Chondrocyte (in vitro differentiated cells): Measurements from ENCODE around the gene SOX18. TPM values are rescaled to one million over a fixed set of nuclear protein-coding genes. Genes with fewer than 3 reads are reported as not detected.

Source experiments
- DNase-seq: peaks from one replicate; pipeline ENCODE4 v3.0.0; 2021; ENCODE audit warnings: mixed read lengths, low spot score
- H3K27ac Mint-ChIP-seq: one replicate; pipeline ENCODE4 v1.8.0; 2021; ENCODE audit warnings: mild to moderate bottlenecking, moderate library complexity, mixed read lengths; ENCODE audit not compliant: unreplicated experiment
- H3K27me3 Mint-ChIP-seq: 2 replicates; pipeline ENCODE4 v1.8.0; 2021; ENCODE audit warnings: low read depth, mixed read lengths
- H3K36me3 Mint-ChIP-seq: 2 replicates; pipeline ENCODE4 v1.8.0; 2021; ENCODE audit warnings: low read depth, mixed read lengths
- H3K4me1 Mint-ChIP-seq: 2 replicates; pipeline ENCODE4 v1.8.0; 2021; ENCODE audit warnings: low read depth, mild to moderate bottlenecking, mixed read lengths
- H3K4me3 Mint-ChIP-seq: one replicate; pipeline ENCODE4 v1.8.0; 2021; ENCODE audit warnings: mild to moderate bottlenecking, moderate library complexity, mixed read lengths; ENCODE audit not compliant: unreplicated experiment
- H3K9me3 Mint-ChIP-seq: 2 replicates; pipeline ENCODE4 v1.8.0; 2021; ENCODE audit warnings: low read depth, mixed read lengths
- total RNA-seq: library from RNA; stranded (reverse); gene quantifications from 3 replicates; pipeline ENCODE4 v1.2.1, GENCODE V29; 2021
- TF ChIP-seq, protein P1 (sequence below): fragments of 200-600 bp; sonication (generic); IDR thresholded peaks from 2 replicates; pipeline ENCODE4 v1.5.0; 2021; ENCODE audit warnings: antibody characterized with exemption, mild to moderate bottlenecking, moderate library complexity

SOX18 gene
- total RNA-seq, 1 donor from 2014 or later: 2.3 TPM

GRCh38 chr20:64062276-64062595 lies 12.8 kb upstream of the SOX18 start:
- no peak for DNase-seq
- peak overlapping the region; percentile 93 for H3K4me3 Mint-ChIP-seq
- H3K36me3 Mint-ChIP-seq: peaks cover 2% of the 10 kb centered on the region
- H3K27ac Mint-ChIP-seq: peak overlapping the region; percentile 9
- TF ChIP-seq, protein P1, sequence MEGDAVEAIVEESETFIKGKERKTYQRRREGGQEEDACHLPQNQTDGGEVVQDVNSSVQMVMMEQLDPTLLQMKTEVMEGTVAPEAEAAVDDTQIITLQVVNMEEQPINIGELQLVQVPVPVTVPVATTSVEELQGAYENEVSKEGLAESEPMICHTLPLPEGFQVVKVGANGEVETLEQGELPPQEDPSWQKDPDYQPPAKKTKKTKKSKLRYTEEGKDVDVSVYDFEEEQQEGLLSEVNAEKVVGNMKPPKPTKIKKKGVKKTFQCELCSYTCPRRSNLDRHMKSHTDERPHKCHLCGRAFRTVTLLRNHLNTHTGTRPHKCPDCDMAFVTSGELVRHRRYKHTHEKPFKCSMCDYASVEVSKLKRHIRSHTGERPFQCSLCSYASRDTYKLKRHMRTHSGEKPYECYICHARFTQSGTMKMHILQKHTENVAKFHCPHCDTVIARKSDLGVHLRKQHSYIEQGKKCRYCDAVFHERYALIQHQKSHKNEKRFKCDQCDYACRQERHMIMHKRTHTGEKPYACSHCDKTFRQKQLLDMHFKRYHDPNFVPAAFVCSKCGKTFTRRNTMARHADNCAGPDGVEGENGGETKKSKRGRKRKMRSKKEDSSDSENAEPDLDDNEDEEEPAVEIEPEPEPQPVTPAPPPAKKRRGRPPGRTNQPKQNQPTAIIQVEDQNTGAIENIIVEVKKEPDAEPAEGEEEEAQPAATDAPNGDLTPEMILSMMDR: no peak
- no peaks in the 10 kb centered on the region for H3K27me3 Mint-ChIP-seq
- no peaks in the 10 kb centered on the region for H3K9me3 Mint-ChIP-seq
- peaks cover 51% of the 10 kb centered on the region for H3K4me1 Mint-ChIP-seq

DNA sequence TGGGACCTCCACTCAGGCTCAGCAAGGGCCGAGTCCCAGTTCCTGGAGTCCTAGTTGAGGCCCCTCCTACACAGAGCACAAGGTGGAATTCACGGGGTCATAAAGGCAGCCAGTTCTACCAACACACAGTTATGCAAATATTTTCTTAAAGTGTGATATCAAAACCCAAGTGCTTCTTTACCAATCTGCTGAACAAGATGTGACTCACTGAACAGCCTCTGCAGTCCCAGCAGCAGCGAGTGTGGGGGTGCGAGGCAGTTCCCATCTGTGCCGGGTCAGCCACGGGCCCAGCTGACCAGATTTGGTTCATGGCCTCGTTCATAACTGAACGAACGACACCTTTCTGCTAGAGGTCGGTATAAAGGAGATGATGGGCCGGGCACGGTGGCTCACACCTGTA lies 9.1 kb upstream of the SOX18 start:
- peaks cover 52% of the 10 kb centered on the region for H3K4me1 Mint-ChIP-seq
- H3K27ac Mint-ChIP-seq: peak overlapping the region; percentile 85
- no peaks in the 10 kb centered on the region for H3K36me3 Mint-ChIP-seq
- H3K9me3 Mint-ChIP-seq: no peaks in the 10 kb centered on the region
- H3K27me3 Mint-ChIP-seq: no peaks in the 10 kb centered on the region
- TF ChIP-seq, protein P1: no peak
- H3K4me3 Mint-ChIP-seq: peak overlapping the region; percentile 53
- no peak for DNase-seq

- Mint-ChIP-seq H3K4me3 (peak overlapping the region; percentile 53), H3K9me3 (no peaks in the 10 kb centered on the region), H3K4me1 (peaks cover 54% of the 10 kb centered on the region), H3K27ac (peak overlapping the region; percentile 85), H3K36me3 (no peaks in the 10 kb centered on the region), H3K27me3 (no peaks in the 10 kb centered on the region)
- DNase-seq: no peak
- TF ChIP-seq, protein P1: peak; percentile 90
Observed at GRCh38 chr20:64057628-64058498, 8.4 kb upstream of the SOX18 start.

DNA sequence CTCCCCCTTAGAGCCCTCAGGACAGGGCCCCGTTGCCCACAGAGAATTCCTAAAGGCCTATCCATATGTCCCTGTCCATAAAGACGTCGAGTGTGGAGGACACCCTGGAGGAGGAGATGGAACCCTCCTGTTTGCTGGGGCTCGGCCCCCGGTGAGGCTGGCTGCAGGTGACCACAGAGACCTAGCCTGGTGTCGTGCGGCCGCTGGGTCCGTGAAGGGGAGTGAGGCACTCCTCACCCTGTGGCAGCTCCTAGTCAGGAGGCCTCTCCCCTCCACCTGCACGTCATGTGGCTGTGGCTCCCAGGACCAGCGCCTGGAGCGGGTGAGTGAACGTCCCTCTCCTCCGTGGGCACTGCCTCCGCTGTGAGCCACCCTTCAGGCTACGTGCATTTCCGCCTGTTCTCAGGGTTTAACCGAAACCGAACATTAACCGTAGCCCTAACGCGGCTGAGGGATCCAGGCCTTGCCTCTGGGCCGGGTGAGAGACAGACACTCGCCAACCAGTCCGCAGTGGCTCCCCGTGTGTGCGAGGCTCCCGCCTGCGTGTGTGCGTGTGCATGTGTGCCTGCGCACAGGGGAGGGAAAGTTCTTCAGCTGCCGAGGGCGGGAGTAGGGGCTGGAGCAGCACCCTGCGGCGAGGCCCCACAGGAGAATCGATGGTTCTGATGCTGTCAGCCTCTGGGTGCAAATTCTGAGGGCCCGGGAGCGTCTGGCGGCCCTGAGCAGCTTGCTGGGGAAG lies 7.6 kb upstream of the SOX18 start:
- H3K27ac Mint-ChIP-seq: no peak overlapping the region
- no peak overlapping the region for H3K4me3 Mint-ChIP-seq
- H3K4me1 Mint-ChIP-seq: peaks cover 49% of the 10 kb centered on the region
- no peaks in the 10 kb centered on the region for H3K36me3 Mint-ChIP-seq
- DNase-seq: no peak
- no peaks in the 10 kb centered on the region for H3K9me3 Mint-ChIP-seq
- TF ChIP-seq, protein P1: no peak
- no peaks in the 10 kb centered on the region for H3K27me3 Mint-ChIP-seq

- no peak overlapping the region for H3K27ac Mint-ChIP-seq
- H3K36me3 Mint-ChIP-seq: no peaks in the 10 kb centered on the region
- peaks cover 48% of the 10 kb centered on the region for H3K4me1 Mint-ChIP-seq
- no peaks in the 10 kb centered on the region for H3K9me3 Mint-ChIP-seq
- no peak overlapping the region for H3K4me3 Mint-ChIP-seq
- no peaks in the 10 kb centered on the region for H3K27me3 Mint-ChIP-seq
- TF ChIP-seq, protein P1: no peak
- DNase-seq: no peak
Observed at GRCh38 chr20:64056639-64056888, 7.1 kb upstream of the SOX18 start.
